ENCODE measurements around the gene TFAP2A.

TFAP2A gene

GRCh38 chr6:10404107-10404798, 10.6 kb downstream of the TFAP2A start:
- peak overlapping the region; percentile 67 for H3K4me3 ChIP-seq (ENCODE audit: low read depth, low read length)
- DNase-seq (ENCODE audit: low read depth), result peak; percentile 71

- H3K4me3 ChIP-seq (ENCODE audit: low read depth, low read length), result peak overlapping the region; percentile 67
- DNase-seq (ENCODE audit: low read depth), result peak; percentile 25
Measured at GRCh38 chr6:10403385-10404106, 11.3 kb downstream of the TFAP2A start.

- DNase-seq (ENCODE audit: low read depth), result no peak
- no peak overlapping the region for H3K4me3 ChIP-seq (ENCODE audit: low read depth, low read length)
Measured at GRCh38 chr6:10402648-10403311, 12.1 kb downstream of the TFAP2A start.

GRCh38 chr6:10401632-10402223, 13.1 kb downstream of the TFAP2A start:
- DNase-seq (ENCODE audit: low read depth), result no peak

GRCh38 chr6:10401004-10401536, 13.8 kb downstream of the TFAP2A start:
- H3K4me3 ChIP-seq (ENCODE audit: low read depth, low read length), result no peak overlapping the region
- DNase-seq (ENCODE audit: low read depth), result no peak

More at GRCh38 chr6:10401632-10402223, 13.1 kb downstream of the TFAP2A start:
- no peak overlapping the region for H3K4me3 ChIP-seq (ENCODE audit: low read depth, low read length)

GRCh38 chr6:10400330-10400729, 14.5 kb downstream of the TFAP2A start:
- DNase-seq (ENCODE audit: low read depth), result no peak
- H3K4me3 ChIP-seq (ENCODE audit: low read depth, low read length), result no peak overlapping the region

GRCh38 chr6:10399451-10399850, 15.4 kb downstream of the TFAP2A start:
- no peak overlapping the region for H3K4me3 ChIP-seq (ENCODE audit: low read depth, low read length)
- DNase-seq (ENCODE audit: low read depth), result no peak

- no peak for DNase-seq (ENCODE audit: low read depth)
- H3K4me3 ChIP-seq (ENCODE audit: low read depth, low read length), result no peak overlapping the region
Measured at GRCh38 chr6:10398446-10399218, 16.2 kb downstream of the TFAP2A start.

- H3K4me3 ChIP-seq (ENCODE audit: low read depth, low read length), result no peak overlapping the region
- no peak for DNase-seq (ENCODE audit: low read depth)
Measured at GRCh38 chr6:10397756-10398445, 17.0 kb downstream of the TFAP2A start.

GRCh38 chr6:10396785-10397184, 18.1 kb downstream of the TFAP2A start:
- no peak for DNase-seq (ENCODE audit: low read depth)
- H3K4me3 ChIP-seq (ENCODE audit: low read depth, low read length), result no peak overlapping the region

- DNase-seq (ENCODE audit: low read depth), result no peak
- H3K4me3 ChIP-seq (ENCODE audit: low read depth, low read length), result no peak overlapping the region
Measured at GRCh38 chr6:10395704-10396546, 18.9 kb downstream of the TFAP2A start.

GRCh38 chr6:10395171-10395703, 19.6 kb downstream of the TFAP2A start:
- DNase-seq (ENCODE audit: low read depth), result no peak
- no peak overlapping the region for H3K4me3 ChIP-seq (ENCODE audit: low read depth, low read length)

- no peak overlapping the region for H3K4me3 ChIP-seq (ENCODE audit: low read depth, low read length)
- DNase-seq (ENCODE audit: low read depth), result no peak
Measured at GRCh38 chr6:10393544-10394225, 21.2 kb downstream of the TFAP2A start.

- no peak for DNase-seq (ENCODE audit: low read depth)
- H3K4me3 ChIP-seq (ENCODE audit: low read depth, low read length), result no peak overlapping the region
Measured at GRCh38 chr6:10391799-10392198, 23.1 kb downstream of the TFAP2A start.

- H3K4me3 ChIP-seq (ENCODE audit: low read depth, low read length), result no peak overlapping the region
- no peak for DNase-seq (ENCODE audit: low read depth)
Measured at GRCh38 chr6:10391299-10391630, 23.6 kb downstream of the TFAP2A start.

- H3K4me3 ChIP-seq (ENCODE audit: low read depth, low read length), result no peak overlapping the region
- no peak for DNase-seq (ENCODE audit: low read depth)
Measured at GRCh38 chr6:10390495-10391298, 24.2 kb downstream of the TFAP2A start.

All from skeletal muscle cell (primary cell).